Chondrocyte (in vitro differentiated cells): Measurements from ENCODE around the gene DIPK1A. TPM values are rescaled to one million over a fixed set of nuclear protein-coding genes. Genes with fewer than 3 reads are reported as not detected.

Experiments used
- DNase-seq: peaks from one replicate; pipeline ENCODE4 v3.0.0; 2021; ENCODE audit warnings: mixed read lengths, low spot score
- H3K27ac Mint-ChIP-seq: one replicate; pipeline ENCODE4 v1.8.0; 2021; ENCODE audit warnings: mild to moderate bottlenecking, moderate library complexity, mixed read lengths; ENCODE audit not compliant: unreplicated experiment
- H3K27me3 Mint-ChIP-seq: 2 replicates; pipeline ENCODE4 v1.8.0; 2021; ENCODE audit warnings: low read depth, mixed read lengths
- H3K36me3 Mint-ChIP-seq: 2 replicates; pipeline ENCODE4 v1.8.0; 2021; ENCODE audit warnings: low read depth, mixed read lengths
- H3K4me1 Mint-ChIP-seq: 2 replicates; pipeline ENCODE4 v1.8.0; 2021; ENCODE audit warnings: low read depth, mild to moderate bottlenecking, mixed read lengths
- H3K4me3 Mint-ChIP-seq: one replicate; pipeline ENCODE4 v1.8.0; 2021; ENCODE audit warnings: mild to moderate bottlenecking, moderate library complexity, mixed read lengths; ENCODE audit not compliant: unreplicated experiment
- H3K9me3 Mint-ChIP-seq: 2 replicates; pipeline ENCODE4 v1.8.0; 2021; ENCODE audit warnings: low read depth, mixed read lengths
- total RNA-seq: library from RNA; stranded (reverse); gene quantifications from 3 replicates; pipeline ENCODE4 v1.2.1, GENCODE V29; 2021
- TF ChIP-seq, protein P1 (sequence below): fragments of 200-600 bp; sonication (generic); IDR thresholded peaks from 2 replicates; pipeline ENCODE4 v1.5.0; 2021; ENCODE audit warnings: antibody characterized with exemption, mild to moderate bottlenecking, moderate library complexity

Gene DIPK1A
- total RNA-seq, 1 donor from 2014 or later, result 11.2 TPM

DNA sequence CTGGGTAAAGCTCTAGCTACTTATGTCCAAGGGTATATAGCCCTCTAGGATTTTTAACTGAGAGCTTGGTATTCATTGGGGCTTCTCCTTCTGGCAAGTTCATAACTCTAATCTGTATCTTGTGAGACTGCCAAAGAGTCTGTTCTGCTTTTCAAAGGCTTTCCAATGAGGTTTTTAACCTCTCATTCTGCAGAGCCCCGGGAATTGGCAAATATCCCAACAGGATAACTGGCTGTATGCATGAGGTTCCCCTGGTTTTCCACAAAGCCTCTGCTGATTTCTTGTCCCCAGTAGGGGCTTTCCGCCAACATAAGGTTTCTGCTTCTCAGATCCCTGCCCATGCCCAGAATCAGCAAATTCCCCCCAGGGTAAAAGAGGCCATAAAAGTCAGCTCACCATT, 88.5 kb downstream of the DIPK1A start:
- Mint-ChIP-seq H3K36me3 (peaks cover 4% of the 10 kb centered on the region), H3K9me3 (peaks cover 3% of the 10 kb centered on the region), H3K4me1 (peaks cover under 1% of the 10 kb centered on the region), H3K4me3 (no peak overlapping the region), H3K27ac (no peak overlapping the region), H3K27me3 (no peaks in the 10 kb centered on the region)
- TF ChIP-seq, protein P1, sequence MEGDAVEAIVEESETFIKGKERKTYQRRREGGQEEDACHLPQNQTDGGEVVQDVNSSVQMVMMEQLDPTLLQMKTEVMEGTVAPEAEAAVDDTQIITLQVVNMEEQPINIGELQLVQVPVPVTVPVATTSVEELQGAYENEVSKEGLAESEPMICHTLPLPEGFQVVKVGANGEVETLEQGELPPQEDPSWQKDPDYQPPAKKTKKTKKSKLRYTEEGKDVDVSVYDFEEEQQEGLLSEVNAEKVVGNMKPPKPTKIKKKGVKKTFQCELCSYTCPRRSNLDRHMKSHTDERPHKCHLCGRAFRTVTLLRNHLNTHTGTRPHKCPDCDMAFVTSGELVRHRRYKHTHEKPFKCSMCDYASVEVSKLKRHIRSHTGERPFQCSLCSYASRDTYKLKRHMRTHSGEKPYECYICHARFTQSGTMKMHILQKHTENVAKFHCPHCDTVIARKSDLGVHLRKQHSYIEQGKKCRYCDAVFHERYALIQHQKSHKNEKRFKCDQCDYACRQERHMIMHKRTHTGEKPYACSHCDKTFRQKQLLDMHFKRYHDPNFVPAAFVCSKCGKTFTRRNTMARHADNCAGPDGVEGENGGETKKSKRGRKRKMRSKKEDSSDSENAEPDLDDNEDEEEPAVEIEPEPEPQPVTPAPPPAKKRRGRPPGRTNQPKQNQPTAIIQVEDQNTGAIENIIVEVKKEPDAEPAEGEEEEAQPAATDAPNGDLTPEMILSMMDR, result no peak
- no peak for DNase-seq

- Mint-ChIP-seq H3K9me3 (peaks cover 3% of the 10 kb centered on the region), H3K4me3 (no peak overlapping the region)
These were observed 90.7 kb downstream of the DIPK1A start for GRCh38 chr1:92870591-92870990.

GRCh38 chr1:92864131-92864530, 97.1 kb downstream of the DIPK1A start:
- Mint-ChIP-seq H3K9me3 (no peaks in the 10 kb centered on the region), H3K27ac (no peak overlapping the region), H3K4me3 (no peak overlapping the region), H3K27me3 (no peaks in the 10 kb centered on the region), H3K4me1 (peaks cover 2% of the 10 kb centered on the region), H3K36me3 (no peaks in the 10 kb centered on the region)
- TF ChIP-seq, protein P1, result no peak
- no peak for DNase-seq

More at GRCh38 chr1:92870591-92870990, 90.7 kb downstream of the DIPK1A start:
- Mint-ChIP-seq H3K27ac (no peak overlapping the region), H3K36me3 (peaks cover 4% of the 10 kb centered on the region), H3K4me1 (no peaks in the 10 kb centered on the region), H3K27me3 (no peaks in the 10 kb centered on the region)
- TF ChIP-seq, protein P1, result no peak
- no peak for DNase-seq

- H3K9me3 Mint-ChIP-seq, result no peaks in the 10 kb centered on the region
- peaks cover 4% of the 10 kb centered on the region for H3K4me1 Mint-ChIP-seq
- H3K27me3 Mint-ChIP-seq, result no peaks in the 10 kb centered on the region
- H3K4me3 Mint-ChIP-seq, result no peak overlapping the region
- H3K27ac Mint-ChIP-seq, result no peak overlapping the region
- no peaks in the 10 kb centered on the region for H3K36me3 Mint-ChIP-seq
- TF ChIP-seq, protein P1, result no peak
- DNase-seq, result no peak
These were observed 98.7 kb downstream of the DIPK1A start for GRCh38 chr1:92862605-92863004.

GRCh38 chr1:92859400-92860039, 101.7 kb downstream of the DIPK1A start:
- no peak overlapping the region for H3K4me3 Mint-ChIP-seq
- no peak for DNase-seq
- TF ChIP-seq, protein P1, result no peak
- no peaks in the 10 kb centered on the region for H3K36me3 Mint-ChIP-seq
- peaks cover 4% of the 10 kb centered on the region for H3K9me3 Mint-ChIP-seq
- no peaks in the 10 kb centered on the region for H3K27me3 Mint-ChIP-seq
- peaks cover 4% of the 10 kb centered on the region for H3K4me1 Mint-ChIP-seq
- no peak overlapping the region for H3K27ac Mint-ChIP-seq
